GM21528 (cell line): Measurements from ENCODE around the gene MRPL34.
"Not testable (repeated sequence)": the region's sequence is repeated elsewhere in the genome, so short reads cannot be mapped to it uniquely, and the experiment has no call there.

Experiments
- ATAC-seq: cut with Tn5 transposase; IDR thresholded peaks from one replicate; pipeline ENCODE4 v1.9.1; 2021; ENCODE audit warnings: mild to moderate bottlenecking, moderate library complexity; ENCODE audit not compliant: unreplicated experiment, low FRiP score

MRPL34 gene

DNA sequence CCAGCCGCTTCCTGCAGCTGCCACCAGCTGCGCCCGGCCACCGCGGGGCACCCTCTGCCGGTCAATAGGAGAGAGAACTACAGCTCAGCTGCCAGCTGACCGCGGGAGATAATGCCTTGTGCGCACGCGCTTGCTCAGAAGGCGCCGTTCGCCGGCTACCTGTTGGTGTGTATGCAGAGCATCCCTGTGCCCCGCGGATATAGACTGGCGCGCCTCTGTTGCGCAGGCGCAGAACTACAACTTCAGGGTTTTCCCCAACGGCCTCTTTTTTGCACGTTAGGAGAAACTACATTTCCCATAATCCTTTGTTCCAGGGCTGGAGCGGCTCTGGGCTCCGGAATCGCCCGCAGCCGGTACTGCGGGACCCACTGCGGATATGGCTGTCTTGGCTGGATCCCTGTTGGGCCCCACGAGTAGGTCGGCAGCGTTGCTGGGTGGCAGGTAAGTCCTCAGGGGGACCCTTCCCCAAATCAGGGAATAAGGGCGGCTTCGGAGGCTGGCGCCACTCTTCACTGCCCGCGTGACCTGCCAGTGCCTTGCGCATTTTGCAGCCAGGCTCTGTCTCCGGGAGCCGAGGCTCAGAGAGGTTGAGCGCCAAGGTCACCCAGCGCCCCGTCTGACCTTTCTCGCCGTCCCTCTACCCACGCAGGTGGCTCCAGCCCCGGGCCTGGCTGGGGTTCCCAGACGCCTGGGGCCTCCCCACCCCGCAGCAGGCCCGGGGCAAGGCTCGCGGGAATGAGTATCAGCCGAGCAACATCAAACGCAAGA is at the start of gene MRPL34:
TSS of gene MRPL34 (plus strand) at position 356 of the 768 bp plus-strand sequence. CDS start at position 377, 21 bp downstream.
- peak; percentile 52 for ATAC-seq

DNA sequence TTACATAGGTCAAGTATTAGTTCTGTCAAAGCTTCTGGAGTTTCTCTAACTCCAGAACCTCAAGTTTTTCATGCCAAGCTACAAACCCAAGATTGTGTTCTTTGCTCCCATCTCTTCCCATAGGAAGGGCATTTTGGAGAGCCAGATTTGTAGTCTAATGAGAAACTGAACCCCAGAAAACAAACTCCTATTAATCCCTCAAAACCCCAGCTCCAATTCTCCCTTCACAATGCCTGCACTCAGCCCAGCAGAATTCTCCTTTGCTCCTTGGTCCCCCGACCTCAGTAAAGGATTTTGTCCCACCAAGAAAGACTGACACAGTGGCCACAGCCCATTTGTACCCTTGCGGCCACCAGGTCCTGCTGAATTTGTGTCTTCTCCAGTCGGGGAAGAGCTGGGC is 49.5 kb upstream of the MRPL34 start:
- ATAC-seq: no peak

DNA sequence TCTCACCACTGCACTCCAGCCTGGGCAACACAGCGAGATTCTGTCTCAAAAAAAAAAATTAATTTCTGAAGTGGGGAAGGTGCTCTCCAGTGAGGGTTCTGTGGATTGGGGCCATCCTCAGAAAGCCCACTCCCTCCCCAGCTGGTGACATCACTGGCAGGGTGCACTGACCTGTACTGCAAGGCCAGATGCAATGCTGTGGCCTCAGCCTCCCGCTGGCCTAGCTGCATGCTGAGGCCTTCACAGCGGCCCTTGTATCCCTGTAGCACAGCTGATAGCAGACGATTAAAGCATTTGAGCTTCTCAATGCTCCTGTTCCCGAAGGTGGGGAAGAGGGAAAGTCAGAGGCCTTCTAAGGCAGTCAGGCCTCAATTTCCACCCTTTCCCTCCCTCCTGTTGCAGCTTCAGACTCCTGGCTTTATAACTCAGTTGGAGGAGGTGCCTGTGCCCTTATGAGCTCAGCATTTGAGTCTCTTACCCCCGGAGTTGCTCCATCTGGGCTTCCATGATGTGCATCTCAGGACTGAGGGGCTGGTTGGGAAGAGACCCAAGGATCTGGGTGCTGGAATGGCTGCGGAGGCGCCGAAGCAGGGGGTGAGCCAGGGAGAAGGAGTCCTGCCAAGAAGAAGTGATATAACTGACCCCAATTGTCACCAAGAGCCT is 46.4 kb upstream of the MRPL34 start:
- ATAC-seq: no peak

DNA sequence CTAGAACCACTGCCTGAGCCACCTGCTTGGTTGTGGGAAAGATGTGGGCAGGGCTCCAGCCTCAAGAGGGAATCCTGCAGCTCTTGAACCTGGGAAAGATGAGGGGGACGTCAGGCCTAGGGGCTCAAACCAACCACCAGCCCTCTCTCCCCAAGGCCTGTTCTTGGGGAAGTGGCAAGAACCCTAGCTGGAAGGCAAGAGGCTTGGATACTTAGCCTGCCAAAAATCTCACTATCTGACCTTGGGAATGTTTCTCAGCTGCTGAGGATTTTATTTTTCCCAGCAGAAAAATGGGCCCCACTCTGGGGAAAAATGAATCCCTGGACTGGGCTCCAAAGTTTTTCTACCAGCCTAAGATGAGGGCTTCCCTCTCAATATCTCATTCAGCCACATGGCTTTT is 45.7 kb upstream of the MRPL34 start:
- no peak for ATAC-seq

DNA sequence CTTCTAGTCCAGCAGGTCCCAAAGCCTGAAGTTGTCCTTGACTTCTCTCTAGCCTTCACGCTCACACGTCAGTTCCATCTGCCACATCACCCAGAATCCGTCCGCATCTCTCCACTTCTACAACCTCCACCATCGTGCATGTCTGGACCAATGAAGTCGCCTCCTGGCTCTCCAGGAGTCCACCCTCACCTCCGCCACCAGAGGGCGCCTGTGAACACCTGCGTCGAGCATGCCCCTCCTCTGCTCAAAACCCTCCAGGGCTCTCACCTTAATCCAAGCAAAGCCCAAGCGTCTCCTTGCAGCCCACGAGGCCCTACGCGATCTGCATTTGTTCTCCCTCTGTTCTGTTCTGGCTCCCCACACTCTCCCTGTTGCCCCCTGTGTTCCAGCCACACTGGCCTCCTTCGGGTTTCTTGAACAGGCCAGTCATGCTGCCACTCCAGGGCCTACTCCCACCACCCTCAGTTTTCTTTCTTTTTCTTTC is 44.8 kb upstream of the MRPL34 start:
- peak; percentile 54 for ATAC-seq

- no peak for ATAC-seq
Measured at GRCh38 chr19:17262557-17262956, 43.1 kb upstream of the MRPL34 start.

DNA sequence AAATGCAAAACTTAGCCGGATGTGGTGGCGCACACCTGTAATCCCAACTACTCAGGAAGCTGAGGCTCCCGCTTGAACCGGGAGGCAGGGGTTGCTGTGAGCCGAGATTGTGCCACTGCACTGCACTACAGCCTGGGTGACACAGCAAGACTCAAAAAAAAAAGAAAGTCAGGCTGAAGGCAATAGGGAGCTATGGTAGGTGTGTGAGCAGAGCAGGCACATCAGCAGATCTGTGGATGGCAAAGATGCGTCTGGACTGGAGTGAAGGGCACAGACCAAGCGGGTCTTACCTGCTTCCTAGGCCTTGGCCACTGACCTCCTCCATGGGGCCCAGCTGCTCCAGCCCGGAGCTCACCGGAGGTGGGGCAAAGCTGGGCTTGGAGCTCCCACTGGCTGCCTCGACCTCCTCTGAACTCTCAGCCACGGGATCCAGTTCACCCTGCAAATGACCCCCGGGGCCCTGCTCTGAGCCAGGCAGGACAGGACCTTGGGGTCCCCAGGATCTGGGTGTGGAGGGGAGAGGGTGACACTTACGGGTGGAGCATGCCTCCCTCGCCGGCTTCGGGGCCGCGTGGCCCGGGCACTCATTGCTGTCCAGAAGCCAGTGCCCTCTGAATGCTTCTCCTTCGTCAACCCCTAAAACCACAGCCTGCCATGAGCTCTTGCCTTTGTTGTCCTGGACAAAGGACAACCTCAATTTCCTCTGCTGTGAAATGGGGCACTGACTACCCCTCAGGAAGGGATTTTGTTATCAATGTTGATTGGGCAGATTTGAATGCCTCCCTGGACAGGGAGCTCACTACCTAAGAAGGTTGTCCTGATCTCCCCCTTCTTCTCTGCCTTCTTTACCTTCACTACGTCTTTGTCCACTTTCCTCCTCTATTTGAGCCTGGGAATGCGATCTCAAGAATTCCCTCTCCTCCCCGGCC is 41.7 kb upstream of the MRPL34 start:
- ATAC-seq: no peak

DNA sequence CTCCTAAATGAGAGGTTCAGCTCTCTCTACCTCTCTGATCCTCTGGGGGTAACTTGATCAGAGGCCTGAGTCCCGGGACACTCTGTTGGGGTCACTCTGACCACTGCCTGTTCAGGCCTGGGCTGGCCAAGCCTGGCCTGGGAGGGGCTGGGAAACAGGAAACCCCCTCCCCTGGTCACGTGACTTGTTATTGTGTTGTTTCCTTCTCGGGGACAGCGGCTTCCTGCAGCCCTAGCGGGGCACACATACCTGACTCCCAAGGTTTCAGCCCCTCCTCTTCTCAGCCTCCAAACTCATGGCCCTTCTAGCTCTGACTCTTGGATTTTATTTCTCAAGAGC is 41.1 kb upstream of the MRPL34 start, which contains the start of gene USHBP1:
TSS of gene USHBP1 (minus strand) at position 105 of the 339 bp plus-strand sequence. CDS start 446 bp downstream, outside the sequence.
- ATAC-seq: no peak

GRCh38 chr19:17266026-17266425 is 39.6 kb upstream of the MRPL34 start:
- no peak for ATAC-seq

GRCh38 chr19:17266589-17266974 is 39.1 kb upstream of the MRPL34 start:
- ATAC-seq: no peak

- ATAC-seq: peak; percentile 92
Measured at GRCh38 chr19:17266975-17267788, 38.5 kb upstream of the MRPL34 start, which contains the start of gene BABAM1. TSS of gene BABAM1 (plus strand) at chr19:17267443. CDS start at chr19:17268807, 1,364 bp downstream.

DNA sequence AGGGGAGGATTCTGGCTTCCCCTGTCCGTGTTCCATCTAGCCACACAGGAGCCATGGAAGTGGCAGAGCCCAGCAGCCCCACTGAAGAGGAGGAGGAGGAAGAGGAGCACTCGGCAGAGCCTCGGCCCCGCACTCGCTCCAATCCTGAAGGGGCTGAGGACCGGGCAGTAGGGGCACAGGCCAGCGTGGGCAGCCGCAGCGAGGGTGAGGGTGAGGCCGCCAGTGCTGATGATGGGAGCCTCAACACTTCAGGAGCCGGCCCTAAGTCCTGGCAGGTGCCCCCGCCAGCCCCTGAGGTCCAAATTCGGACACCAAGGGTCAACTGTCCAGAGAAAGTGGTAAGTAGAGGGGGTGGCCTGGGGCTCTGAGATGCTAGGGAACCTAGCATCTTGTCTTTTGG is 36.9 kb upstream of the MRPL34 start:
- no peak for ATAC-seq

GRCh38 chr19:17274892-17275291 is 30.8 kb upstream of the MRPL34 start:
- not testable (repeated sequence) for ATAC-seq

DNA sequence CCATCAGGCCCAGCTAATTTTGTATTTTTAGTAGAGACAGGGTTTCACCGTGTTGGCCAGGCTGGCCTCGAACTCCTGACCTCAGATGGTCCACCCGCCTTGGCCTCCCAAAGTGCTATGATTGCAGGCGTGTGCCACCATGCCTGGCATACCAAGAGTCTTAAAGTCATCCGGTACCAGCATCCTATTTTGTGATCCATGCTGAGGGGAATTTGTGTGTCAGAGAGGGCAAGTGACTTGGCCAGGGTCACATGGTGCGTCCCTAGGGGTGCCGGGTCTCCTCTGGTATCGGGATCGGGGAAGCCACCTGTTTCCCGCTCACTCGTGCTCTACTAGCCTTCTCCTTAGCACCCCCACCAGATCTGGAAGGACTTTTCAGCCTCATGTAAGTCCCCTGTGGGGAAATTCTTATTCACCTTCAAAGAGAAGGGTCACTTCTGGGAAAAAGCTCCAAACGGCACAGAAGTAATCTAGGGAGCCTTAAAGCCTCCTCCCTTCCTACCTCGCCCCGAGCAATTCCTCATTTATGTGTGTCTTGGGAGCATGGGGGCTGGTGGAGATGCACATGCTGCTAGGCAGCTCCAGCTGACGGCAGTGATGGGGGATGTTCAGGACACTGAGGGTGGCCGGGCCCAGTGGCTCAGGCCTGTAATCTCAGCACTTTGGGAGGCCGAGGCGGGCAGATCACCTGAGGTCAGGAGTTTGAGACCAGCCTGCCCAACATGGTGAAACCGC is 30.1 kb upstream of the MRPL34 start:
- ATAC-seq: no peak

DNA sequence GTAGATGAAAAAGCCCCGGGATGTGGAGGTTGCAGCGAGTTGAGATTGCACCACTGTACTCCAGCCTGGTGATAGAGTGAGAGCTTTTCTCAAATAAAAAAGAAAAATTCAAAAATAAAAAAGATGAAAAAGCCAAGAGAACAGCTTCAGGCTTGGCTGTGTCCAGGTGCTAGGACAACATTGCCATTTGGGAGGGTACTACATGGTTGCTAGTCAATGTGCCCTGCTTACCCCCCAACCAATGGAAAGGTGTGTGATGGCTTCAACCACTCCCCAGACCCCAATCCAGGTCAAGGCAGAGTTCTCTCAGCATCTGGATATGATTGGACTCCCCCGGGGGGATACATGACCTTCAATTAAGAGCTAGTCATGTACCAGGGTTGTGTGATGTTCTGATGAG is 26.2 kb upstream of the MRPL34 start:
- ATAC-seq: no peak

GRCh38 chr19:17281391-17282304 is 24.0 kb upstream of the MRPL34 start, which contains the start of gene ANKLE1:
TSS of gene ANKLE1 (plus strand) at chr19:17281901. CDS start at chr19:17281921, 20 bp downstream.
- ATAC-seq: peak; percentile 34

DNA sequence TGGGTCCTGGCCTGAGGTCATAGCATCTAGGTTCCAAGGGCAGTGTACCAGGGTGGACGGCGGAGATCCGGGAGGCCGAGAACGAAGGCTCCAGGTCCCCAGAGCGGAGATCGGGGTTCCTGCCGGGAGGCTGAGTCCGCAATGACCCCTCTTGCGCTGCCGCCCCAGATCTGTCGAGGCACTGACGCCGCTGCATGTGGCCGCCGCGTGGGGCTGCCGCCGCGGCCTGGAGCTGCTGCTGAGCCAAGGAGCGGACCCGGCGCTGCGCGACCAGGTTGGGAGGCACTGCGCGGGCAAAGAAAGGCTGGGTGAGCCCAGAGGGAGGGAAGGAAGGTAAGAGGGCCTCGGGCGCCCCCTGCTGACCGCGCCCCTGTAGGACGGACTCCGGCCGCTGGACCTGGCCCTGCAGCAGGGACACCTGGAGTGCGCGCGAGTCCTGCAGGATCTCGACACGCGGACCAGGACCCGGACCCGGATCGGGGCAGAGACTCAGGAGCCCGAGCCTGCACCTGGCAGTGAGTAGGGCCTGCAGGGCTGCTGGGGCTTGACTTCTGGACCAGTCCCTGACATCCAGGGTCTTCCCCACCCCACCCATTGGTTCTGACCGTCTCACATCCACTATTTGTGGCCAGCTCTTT is 23.1 kb upstream of the MRPL34 start:
- ATAC-seq: peak; percentile 39
